Esophagus muscularis mucosa (tissue), 4 donors: ENCODE measurements around the gene ECHDC1. TPM values are rescaled to one million over a fixed set of nuclear protein-coding genes. Genes with fewer than 3 reads are reported as not detected.

Source experiments
- DNase-seq: peaks from one replicate; pipeline ENCODE4 v3.0.0-alpha.2; 2017; ENCODE audit errors: extremely low spot score
- H3K27ac ChIP-seq, 4 donors: fragments of 200-600 bp; sonication (generic); replicated peaks in 1 of 4; 1 replicate in 3 of 4; 2 replicates in 1 of 4; pipeline ENCODE4 v1.5.1; 2016 to 2019; ENCODE audit warnings: mild to moderate bottlenecking in 1 of 4
- H3K27me3 ChIP-seq, 4 donors: fragments of 200-600 bp; sonication (generic); one replicate each; pipeline versions ENCODE4 v1.5.1 to v1.6.0; 2016 to 2019
- H3K36me3 ChIP-seq, 4 donors: fragments of 200-600 bp; sonication (generic); one replicate each; pipeline ENCODE4 v1.5.1; 2016 to 2019
- H3K4me1 ChIP-seq, 4 donors: fragments of 200-600 bp; sonication (generic); one replicate each; pipeline ENCODE4 v1.5.1; 2016 to 2019
- H3K4me3 ChIP-seq, 4 donors: fragments of 200-600 bp; sonication (generic); 1 replicate in 2 of 4; 2 replicates in 2 of 4; pipeline ENCODE4 v1.5.1; 2016 to 2019; ENCODE audit warnings: mild to moderate bottlenecking in 4 of 4, moderate library complexity in 1 of 4
- H3K9me3 ChIP-seq, 4 donors: fragments of 200-600 bp; sonication (generic); 1 replicate in 3 of 4; 2 replicates in 1 of 4; pipeline ENCODE4 v1.5.1; 2016 to 2019
- EP300 ChIP-seq: sonication (generic); formaldehyde crosslinking; IDR thresholded peaks from one replicate; pipeline ENCODE4 v1.6.1; 2017; ENCODE audit warnings: antibody characterized with exemption
- POLR2A ChIP-seq: fragments of 450-650 bp; IDR thresholded peaks from one replicate; pipeline ENCODE4 v1.6.1; 2017; ENCODE audit warnings: antibody characterized with exemption, moderate library complexity, mild to moderate bottlenecking, low read depth
- POLR2AphosphoS5 ChIP-seq, 2 donors: sonication (generic); formaldehyde crosslinking; IDR thresholded peaks; one replicate each; pipeline ENCODE4 v1.6.1; 2017; ENCODE audit warnings: antibody characterized with exemption in 2 of 2
- WGBS: methylation state at CpG from one replicate; pipeline ENCODE4 v1.1.5; 2018; 5-methylcytosine and 5-hydroxymethylcytosine counted together
- intact Hi-C: fragments of 100-400 bp; cut with DNase I; formaldehyde crosslinking; loops from one replicate; pipeline ENCODE4 v1.15.1; 2023
- total RNA-seq, 4 donors: library from RNA; depleted of rRNA; stranded (reverse); fragments of >200 nt; gene quantifications; one replicate each; pipeline versions ENCODE4 v1.1.0 to v1.2.1, GENCODE V29; 2016
- TF ChIP-seq, protein P1 (sequence below), 3 experiments: fragments of 200-600 bp in 2 of 3; fragments of 450-650 bp in 1 of 3; sonication (generic) in 2 of 3; IDR thresholded peaks; one replicate each; pipeline ENCODE4 v1.5.1; 2017 to 2019; ENCODE audit warnings: antibody characterized with exemption in 3 of 3, mild to moderate bottlenecking in 2 of 3, moderate library complexity in 1 of 3

The ECHDC1 gene
- total RNA-seq, 4 donors from 2014 or later, result 42.5 to 70.6 (median 57.9) TPM

DNA sequence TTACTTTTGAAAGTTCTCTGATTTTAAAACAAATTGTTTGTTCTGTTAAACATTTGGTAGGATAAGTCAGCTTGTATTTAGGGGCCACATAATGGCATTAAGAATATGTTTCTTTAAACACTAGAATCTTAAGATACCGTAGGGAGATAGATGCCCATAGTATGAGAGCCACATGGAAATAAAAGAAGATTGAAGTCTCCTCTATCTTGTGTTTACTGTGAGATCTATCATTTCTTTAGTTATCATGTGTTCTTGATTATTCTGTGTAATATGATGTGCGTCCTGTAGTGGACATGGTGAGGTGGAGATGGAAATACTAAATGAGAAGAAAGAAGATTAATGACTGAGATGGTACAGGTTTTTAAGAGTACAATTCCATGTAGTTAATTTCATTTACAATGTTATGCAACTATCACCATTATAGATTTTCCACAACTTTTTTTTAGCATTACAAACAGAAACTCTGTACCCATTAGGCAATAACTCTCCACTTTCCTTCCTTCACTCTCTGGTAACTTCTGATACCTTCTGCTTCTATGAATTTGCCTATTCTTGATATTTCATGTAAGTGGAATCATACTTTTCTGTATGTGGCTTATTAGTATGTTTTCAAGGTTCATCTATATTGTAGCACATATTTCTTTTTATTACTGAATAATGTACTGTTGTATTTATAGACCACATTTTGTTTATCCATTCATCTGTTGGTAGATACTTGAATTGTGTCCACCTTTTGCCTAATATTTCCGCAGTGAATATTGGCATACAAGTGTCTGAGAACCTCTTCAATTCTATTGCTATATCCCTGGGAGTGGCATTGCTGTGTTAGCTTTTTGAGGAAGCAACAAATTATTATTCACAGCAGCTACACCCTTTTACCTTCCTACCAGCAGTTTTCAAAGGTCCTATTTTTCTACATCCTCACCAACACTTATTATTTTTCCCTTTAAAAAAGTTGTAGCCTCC is 65.2 kb downstream of the ECHDC1 start:
- H3K27me3 ChIP-seq, result no peaks in the 10 kb centered on the region
- TF ChIP-seq POLR2A (no peak), POLR2AphosphoS5 (IDR thresholded peaks at IDR 0.05) (no peak), EP300 (no peak)
- TF ChIP-seq, protein P1, sequence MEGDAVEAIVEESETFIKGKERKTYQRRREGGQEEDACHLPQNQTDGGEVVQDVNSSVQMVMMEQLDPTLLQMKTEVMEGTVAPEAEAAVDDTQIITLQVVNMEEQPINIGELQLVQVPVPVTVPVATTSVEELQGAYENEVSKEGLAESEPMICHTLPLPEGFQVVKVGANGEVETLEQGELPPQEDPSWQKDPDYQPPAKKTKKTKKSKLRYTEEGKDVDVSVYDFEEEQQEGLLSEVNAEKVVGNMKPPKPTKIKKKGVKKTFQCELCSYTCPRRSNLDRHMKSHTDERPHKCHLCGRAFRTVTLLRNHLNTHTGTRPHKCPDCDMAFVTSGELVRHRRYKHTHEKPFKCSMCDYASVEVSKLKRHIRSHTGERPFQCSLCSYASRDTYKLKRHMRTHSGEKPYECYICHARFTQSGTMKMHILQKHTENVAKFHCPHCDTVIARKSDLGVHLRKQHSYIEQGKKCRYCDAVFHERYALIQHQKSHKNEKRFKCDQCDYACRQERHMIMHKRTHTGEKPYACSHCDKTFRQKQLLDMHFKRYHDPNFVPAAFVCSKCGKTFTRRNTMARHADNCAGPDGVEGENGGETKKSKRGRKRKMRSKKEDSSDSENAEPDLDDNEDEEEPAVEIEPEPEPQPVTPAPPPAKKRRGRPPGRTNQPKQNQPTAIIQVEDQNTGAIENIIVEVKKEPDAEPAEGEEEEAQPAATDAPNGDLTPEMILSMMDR (IDR thresholded peaks at IDR 0.05), result no peak
- H3K9me3 ChIP-seq, result no peaks in the 10 kb centered on the region
- 91% methylated on average over 3 of the region's 3 CpGs for WGBS
- H3K4me1 ChIP-seq, result peaks cover 29 to 57% (median 36%) of the 10 kb centered on the region in 4 donors
- H3K36me3 ChIP-seq, result peaks cover 9 to 26% (median 20%) of the 10 kb centered on the region in 4 donors
- intact Hi-C loops, result no loop called here
- no peak for DNase-seq
- no peak overlapping the region for H3K4me3 ChIP-seq
- H3K27ac ChIP-seq, result no peak overlapping the region

DNA sequence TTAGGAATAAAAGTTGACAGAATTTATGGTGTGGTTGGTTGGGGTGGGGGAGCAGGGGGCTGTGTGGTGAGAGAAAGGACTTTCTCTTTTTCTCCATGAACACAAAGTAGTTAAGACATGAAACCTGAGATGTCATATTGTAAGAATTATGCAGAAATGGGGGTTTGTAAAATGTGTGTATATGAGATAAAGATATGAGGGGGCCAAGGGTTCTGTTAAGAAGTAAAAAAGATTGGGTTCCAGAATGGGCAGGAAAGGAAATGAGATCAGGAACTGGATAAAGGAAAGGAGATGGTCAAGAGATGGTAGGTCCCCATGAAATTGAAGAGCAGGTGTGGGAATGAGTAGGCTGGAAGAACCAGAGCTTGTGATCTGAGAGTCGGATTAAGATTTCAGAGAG is 67.1 kb downstream of the ECHDC1 start:
- 91% methylated on average over 1 of the region's 1 CpG for WGBS
- no peaks in the 10 kb centered on the region for H3K27me3 ChIP-seq
- H3K36me3 ChIP-seq, result peaks cover under 1 to 9% (median 5%) of the 10 kb centered on the region in 4 donors
- TF ChIP-seq POLR2AphosphoS5 (IDR thresholded peaks at IDR 0.05) (no peak), POLR2A (no peak), EP300 (no peak)
- TF ChIP-seq, protein P1 (IDR thresholded peaks at IDR 0.05), result no peak
- H3K4me1 ChIP-seq, result peaks cover 42 to 75% (median 52%) of the 10 kb centered on the region in 4 donors
- no peak overlapping the region for H3K4me3 ChIP-seq
- no peak overlapping the region for H3K27ac ChIP-seq
- intact Hi-C loops, result no loop called here
- no peaks in the 10 kb centered on the region for H3K9me3 ChIP-seq
- no peak for DNase-seq

DNA sequence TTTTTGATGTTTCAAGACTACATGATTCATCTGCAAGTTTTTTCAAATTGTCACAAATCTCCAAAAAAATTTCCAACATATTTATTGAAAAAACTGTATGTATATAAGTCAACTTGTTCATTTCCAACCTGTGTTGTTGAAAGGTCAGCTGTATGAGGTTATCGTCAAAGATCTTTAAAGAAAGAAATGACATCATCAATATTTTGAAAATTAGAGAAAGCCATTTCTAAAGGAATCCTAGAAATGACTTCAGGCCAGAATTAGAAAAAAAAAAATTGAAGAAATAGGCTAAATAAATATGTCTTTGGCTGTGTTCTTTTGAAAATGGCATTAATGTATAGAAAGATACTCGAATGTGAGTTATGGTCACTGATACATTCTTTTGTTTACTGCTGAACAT is 69.9 kb downstream of the ECHDC1 start:
- Histone ChIP-seq H3K4me1 (peaks cover 58 to 86% (median 65%) of the 10 kb centered on the region in 4 donors), H3K27me3 (no peaks in the 10 kb centered on the region), H3K36me3 (no peaks in the 10 kb centered on the region), H3K9me3 (no peaks in the 10 kb centered on the region), H3K4me3 (no peak overlapping the region), H3K27ac (no peak overlapping the region)
- no peak for TF ChIP-seq EP300
- TF ChIP-seq, protein P1 (IDR thresholded peaks at IDR 0.05), result no peak
- TF ChIP-seq POLR2AphosphoS5 (IDR thresholded peaks at IDR 0.05), result no peak
- no peak for TF ChIP-seq POLR2A
- WGBS, result 91% methylated on average over 2 of the region's 2 CpGs
- no peak for DNase-seq
- intact Hi-C loops, result loop anchor here (5.0 kb wide), 1 partner anchor 146 kb away; no protein-coding TSS in a partner anchor

DNA sequence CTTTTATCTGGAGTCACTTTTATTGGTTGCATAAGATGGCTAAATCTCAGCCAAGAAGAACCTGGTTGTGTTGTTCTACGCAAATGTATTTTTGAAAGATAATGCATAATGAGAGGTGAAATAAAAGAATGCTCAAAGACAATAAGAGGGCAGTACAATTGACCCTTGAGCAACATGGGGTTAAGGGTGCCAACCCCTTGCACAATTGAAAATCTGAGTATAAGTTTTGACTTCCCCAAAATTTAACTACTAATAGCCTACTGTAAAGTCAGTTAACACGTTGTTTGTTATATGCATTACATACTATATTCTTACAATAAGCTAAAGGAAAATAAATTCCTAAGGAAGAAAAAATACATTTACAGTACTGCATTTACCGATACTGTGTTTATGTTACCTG is 70.8 kb downstream of the ECHDC1 start:
- Histone ChIP-seq H3K27me3 (no peaks in the 10 kb centered on the region), H3K4me3 (no peak overlapping the region), H3K36me3 (no peaks in the 10 kb centered on the region), H3K4me1 (peaks cover 53 to 82% (median 64%) of the 10 kb centered on the region in 4 donors), H3K27ac (no peak overlapping the region), H3K9me3 (no peaks in the 10 kb centered on the region)
- no peak for DNase-seq
- TF ChIP-seq, protein P1 (IDR thresholded peaks at IDR 0.05), result no peak
- no peak for TF ChIP-seq EP300
- no peak for TF ChIP-seq POLR2A
- TF ChIP-seq POLR2AphosphoS5 (IDR thresholded peaks at IDR 0.05), result no peak
- 91% methylated on average over 3 of the region's 3 CpGs for WGBS
- intact Hi-C loops, result loop anchor here (5.0 kb wide), 1 partner anchor 145 kb away; no protein-coding TSS in a partner anchor
